AG04449 (cell line): ENCODE measurements around the gene RAD51B.

ENCODE experiments used
- CTCF ChIA-PET: fragments of 350-600 bp; formaldehyde crosslinking; extraction: SDS; loops from one replicate; lab custom pipeline; 2021; ENCODE audit warnings: antibody characterized with exemption; lab: Yijun Ruan, JAX
- POLR2A ChIA-PET: fragments of 400-600, 350-600 bp; formaldehyde crosslinking; extraction: SDS; loops from one replicate; lab custom pipeline; 2020; ENCODE audit warnings: antibody characterized with exemption, inconsistent platforms; lab: Yijun Ruan, JAX
- DNase-seq: peaks from one replicate; pipeline ENCODE4 v3.0.0-alpha.2; 2010; ENCODE audit warnings: low read depth, low spot score
- H3K4me3 ChIP-seq: 2 replicates; pipeline ENCODE4 v1.5.1; 2011; ENCODE audit warnings: low read depth, mild to moderate bottlenecking, control low read depth, low read length
- CTCF ChIP-seq: IDR thresholded peaks from one replicate; pipeline ENCODE4 v1.5.1; 2011; ENCODE audit warnings: mild to moderate bottlenecking, moderate library complexity, low read length, control low read depth, inconsistent platforms; ENCODE audit not compliant: insufficient read depth; ENCODE audit errors: missing control alignments

The RAD51B gene

GRCh38 chr14:67973436-67973835 is 153.9 kb downstream of the RAD51B start:
- TF ChIP-seq CTCF = no peak
- ChIA-PET POLR2A (no interaction called here), CTCF (no interaction called here)
- DNase-seq = no peak
- no peak overlapping the region for H3K4me3 ChIP-seq

DNA sequence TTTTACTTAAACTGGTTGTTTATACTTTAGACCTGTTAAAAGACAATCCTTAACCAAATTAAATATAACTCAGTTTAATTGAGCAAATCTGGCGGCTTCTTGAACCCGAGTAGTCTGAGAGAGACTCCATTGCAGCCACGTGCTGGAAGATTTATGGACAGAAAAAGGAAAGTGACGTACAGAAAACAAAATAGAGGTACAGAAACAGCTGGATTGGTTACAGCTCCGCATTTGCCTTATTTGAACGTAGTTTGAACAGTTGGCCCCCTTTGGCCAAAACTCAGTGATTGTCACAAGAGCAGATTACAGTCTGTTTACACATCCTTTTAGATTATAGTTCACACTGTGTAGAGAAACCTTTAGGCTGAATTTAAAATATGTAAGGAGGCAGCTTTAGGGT is 155.9 kb downstream of the RAD51B start:
- DNase-seq = no peak
- H3K4me3 ChIP-seq = no peak overlapping the region
- no peak for TF ChIP-seq CTCF
- ChIA-PET CTCF (no interaction called here), POLR2A (no interaction called here)

- H3K4me3 ChIP-seq = no peak overlapping the region
- TF ChIP-seq CTCF = no peak
- POLR2A ChIA-PET = no interaction called here
Measured at GRCh38 chr14:67977434-67978034, 158.0 kb downstream of the RAD51B start.

GRCh38 chr14:67978749-67979148 is 159.2 kb downstream of the RAD51B start:
- H3K4me3 ChIP-seq = no peak overlapping the region
- CTCF ChIA-PET = no interaction called here
- DNase-seq = no peak
- POLR2A ChIA-PET = no interaction called here
- TF ChIP-seq CTCF = no peak

More at GRCh38 chr14:67977434-67978034, 158.0 kb downstream of the RAD51B start:
- CTCF ChIA-PET = no interaction called here
- no peak for DNase-seq

- ChIA-PET CTCF (no interaction called here), POLR2A (no interaction called here)
- no peak for TF ChIP-seq CTCF
- no peak for DNase-seq
- H3K4me3 ChIP-seq = no peak overlapping the region
Measured at GRCh38 chr14:67982711-67983608, 163.4 kb downstream of the RAD51B start.

DNA sequence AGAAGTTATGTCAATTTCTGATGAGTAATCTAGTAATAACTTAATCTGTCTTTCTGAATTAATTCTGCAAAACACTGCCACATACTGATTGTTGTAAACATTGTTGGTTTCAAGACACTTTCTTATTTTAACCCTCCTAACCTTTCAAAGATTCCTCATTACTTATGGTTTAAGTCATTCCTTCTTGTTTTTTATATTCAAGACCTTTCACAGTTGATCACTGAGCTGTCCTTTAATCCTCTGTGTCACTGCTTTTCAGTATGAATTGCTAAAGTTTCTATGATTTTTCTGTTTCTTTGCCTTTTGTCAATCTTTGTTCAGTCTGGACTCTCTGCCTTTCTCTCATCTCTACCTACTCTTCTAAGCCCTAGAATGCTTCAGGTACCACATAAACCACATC is 164.7 kb downstream of the RAD51B start:
- no peak overlapping the region for H3K4me3 ChIP-seq
- CTCF ChIA-PET = interaction anchor here (1.5 kb wide), 1 partner anchor 860 kb away, joined by 5 read pairs; no protein-coding TSS in a partner anchor
- TF ChIP-seq CTCF = no peak
- DNase-seq = no peak
- POLR2A ChIA-PET = no interaction called here
